Islet precursor cell (in vitro differentiated cells): Measurements from ENCODE around the gene NMNAT3.

ENCODE experiments used
- DNase-seq: peaks from one replicate; pipeline ENCODE4 v3.0.0-alpha.2; 2018

Gene NMNAT3

GRCh38 chr3:139537795-139538621, 139.8 kb downstream of the NMNAT3 start:
- DNase-seq, result peak; percentile 47

- peak; percentile 91 for DNase-seq
Measured at GRCh38 chr3:139537361-139537760, 140.4 kb downstream of the NMNAT3 start.

GRCh38 chr3:139534992-139535879, 142.5 kb downstream of the NMNAT3 start:
- peak; percentile 80 for DNase-seq

GRCh38 chr3:139534455-139534812, 143.3 kb downstream of the NMNAT3 start:
- DNase-seq, result no peak

- peak; percentile 59 for DNase-seq
Measured at GRCh38 chr3:139533781-139534454, 143.9 kb downstream of the NMNAT3 start.

- peak; percentile 34 for DNase-seq
Measured at GRCh38 chr3:139532976-139533375, 144.8 kb downstream of the NMNAT3 start.

- no peak for DNase-seq
Measured at GRCh38 chr3:139530717-139531116, 147.1 kb downstream of the NMNAT3 start.

GRCh38 chr3:139529662-139530061, 148.1 kb downstream of the NMNAT3 start:
- DNase-seq, result no peak

GRCh38 chr3:139528924-139529323, 148.8 kb downstream of the NMNAT3 start:
- no peak for DNase-seq

- no peak for DNase-seq
Measured at GRCh38 chr3:139528281-139528680, 149.5 kb downstream of the NMNAT3 start.

GRCh38 chr3:139527265-139527664, 150.5 kb downstream of the NMNAT3 start:
- DNase-seq, result no peak

- DNase-seq, result no peak
Measured at GRCh38 chr3:139526146-139526545, 151.6 kb downstream of the NMNAT3 start.

GRCh38 chr3:139524841-139525636, 152.7 kb downstream of the NMNAT3 start:
- no peak for DNase-seq

GRCh38 chr3:139523718-139524117, 154.1 kb downstream of the NMNAT3 start:
- DNase-seq, result no peak

- DNase-seq, result no peak
Measured at GRCh38 chr3:139523166-139523565, 154.6 kb downstream of the NMNAT3 start.

- DNase-seq, result no peak
Measured at GRCh38 chr3:139522421-139522820, 155.4 kb downstream of the NMNAT3 start.

- no peak for DNase-seq
Measured at GRCh38 chr3:139521816-139522215, 156.0 kb downstream of the NMNAT3 start.

GRCh38 chr3:139521144-139521543, 156.6 kb downstream of the NMNAT3 start:
- no peak for DNase-seq

GRCh38 chr3:139519998-139520737, 157.6 kb downstream of the NMNAT3 start:
- DNase-seq, result no peak

- no peak for DNase-seq
Measured at GRCh38 chr3:139518926-139519842, 158.6 kb downstream of the NMNAT3 start.

GRCh38 chr3:139518306-139518705, 159.5 kb downstream of the NMNAT3 start:
- DNase-seq, result no peak
